Mesodermal cell (in vitro differentiated cells): ENCODE results near the gene DOCK4.

Source experiments
- H3K27ac ChIP-seq: 2 replicates; pipeline ENCODE4 v1.7.0; 2013; ENCODE audit warnings: mild to moderate bottlenecking, low read depth, low read length, moderate library complexity; ENCODE audit not compliant: severe bottlenecking
- H3K36me3 ChIP-seq: 2 replicates; pipeline ENCODE4 v1.7.1; 2013; ENCODE audit warnings: mild to moderate bottlenecking, low read length, moderate library complexity; ENCODE audit not compliant: control insufficient read depth, insufficient read depth
- H3K4me1 ChIP-seq: one replicate; pipeline ENCODE4 v1.7.1; 2013; ENCODE audit warnings: mild to moderate bottlenecking, low read length; ENCODE audit not compliant: insufficient read depth, control insufficient read depth, poor library complexity, severe bottlenecking
- H3K4me3 ChIP-seq: 2 replicates; pipeline ENCODE4 v1.7.0; 2013; ENCODE audit warnings: low read length, control low read depth, mild to moderate bottlenecking; ENCODE audit not compliant: insufficient read depth, poor library complexity, severe bottlenecking; ENCODE audit errors: extremely low read depth
- H3K9me3 ChIP-seq: 2 replicates; pipeline ENCODE4 v1.7.1; 2013; ENCODE audit warnings: mild to moderate bottlenecking, low read length, moderate library complexity; ENCODE audit not compliant: control insufficient read depth
- WGBS, 2 experiments: methylation state at CpG; one replicate each; pipeline ENCODE4 v1.1.5; 2013; ENCODE audit warnings: missing lambda C conversion rate in 2 of 2; ENCODE audit not compliant: insufficient coverage in 2 of 2; 5-methylcytosine and 5-hydroxymethylcytosine counted together

The DOCK4 gene

GRCh38 chr7:112147793-112148361, 58.3 kb downstream of the DOCK4 start:
- H3K4me1 ChIP-seq: peaks cover 17% of the 10 kb centered on the region
- WGBS, 2 experiments: 94 to 100% methylated on average over 1 to 2 of the region's 2 CpGs
- H3K27ac ChIP-seq: peak overlapping the region; percentile 33
- no peaks in the 10 kb centered on the region for H3K9me3 ChIP-seq
- H3K36me3 ChIP-seq: no peaks in the 10 kb centered on the region
- no peak overlapping the region for H3K4me3 ChIP-seq

- H3K36me3 ChIP-seq: no peaks in the 10 kb centered on the region
- H3K9me3 ChIP-seq: no peaks in the 10 kb centered on the region
- WGBS, 2 experiments: 100% methylated on average over 3 of the region's 5 CpGs; no CpG with 5 or more reads in 1 of the 2 experiments
- peaks cover 8% of the 10 kb centered on the region for H3K4me1 ChIP-seq
- H3K4me3 ChIP-seq: no peak overlapping the region
- H3K27ac ChIP-seq: no peak overlapping the region
Observed at GRCh38 chr7:112145206-112145605, 61.0 kb downstream of the DOCK4 start.

GRCh38 chr7:112144284-112145059, 61.7 kb downstream of the DOCK4 start:
- Histone ChIP-seq H3K4me1 (peaks cover 8% of the 10 kb centered on the region), H3K9me3 (no peaks in the 10 kb centered on the region)
- 88 to 100% methylated on average over 1 to 5 of the region's 5 CpGs for WGBS, 2 experiments

DNA sequence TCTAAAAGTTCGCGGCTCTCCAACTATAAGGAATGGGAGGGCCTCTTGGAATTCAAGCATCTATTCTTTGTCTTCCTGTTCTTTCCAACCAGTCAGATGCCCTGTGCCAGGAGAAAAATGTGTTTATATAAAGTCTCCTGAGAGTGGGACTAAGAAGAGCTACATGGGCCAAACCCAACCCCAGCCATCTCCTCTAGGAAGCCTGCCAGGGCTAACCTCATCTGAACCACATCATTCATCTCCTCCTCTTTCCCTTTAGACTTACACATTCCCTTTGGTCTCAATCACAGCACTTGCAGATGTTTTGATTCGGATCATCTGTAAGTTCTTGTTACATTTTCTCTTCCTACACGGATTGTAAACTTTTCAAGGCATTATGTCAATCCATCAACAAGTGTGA, 62.6 kb downstream of the DOCK4 start:
- H3K4me1 ChIP-seq: peaks cover 8% of the 10 kb centered on the region
- 100% methylated on average over 1 of the region's 4 CpGs; no CpG with 5 or more reads in 1 of the 2 experiments for WGBS, 2 experiments
- no peaks in the 10 kb centered on the region for H3K36me3 ChIP-seq
- no peak overlapping the region for H3K27ac ChIP-seq
- H3K4me3 ChIP-seq: no peak overlapping the region
- no peaks in the 10 kb centered on the region for H3K9me3 ChIP-seq

More at GRCh38 chr7:112144284-112145059, 61.7 kb downstream of the DOCK4 start:
- H3K27ac ChIP-seq: no peak overlapping the region
- no peak overlapping the region for H3K4me3 ChIP-seq
- no peaks in the 10 kb centered on the region for H3K36me3 ChIP-seq

- 95% methylated on average over 2 of the region's 3 CpGs; no CpG with 5 or more reads in 1 of the 2 experiments for WGBS, 2 experiments
- no peak overlapping the region for H3K27ac ChIP-seq
Observed at GRCh38 chr7:112143136-112143535, 63.1 kb downstream of the DOCK4 start.

DNA sequence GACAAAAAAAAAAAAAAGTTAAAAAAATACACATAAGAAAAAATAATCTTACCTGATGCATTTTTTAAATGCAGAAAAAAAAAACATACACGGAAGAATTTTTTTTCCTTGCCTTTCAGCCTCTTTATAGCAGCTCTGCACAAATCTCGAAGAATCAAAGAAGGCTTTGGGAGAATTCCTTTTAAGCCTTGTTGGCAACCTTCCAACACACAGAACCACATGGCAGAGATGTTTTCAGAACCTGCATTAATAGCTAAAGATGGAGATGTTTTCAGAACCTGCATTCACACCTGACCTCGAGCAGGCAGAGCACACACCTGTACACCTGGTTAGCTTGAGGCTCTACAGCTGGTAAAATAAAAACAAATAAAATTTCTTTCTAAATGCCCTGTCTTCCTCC, 65.6 kb downstream of the DOCK4 start:
- H3K9me3 ChIP-seq: no peaks in the 10 kb centered on the region
- no peaks in the 10 kb centered on the region for H3K36me3 ChIP-seq
- H3K4me3 ChIP-seq: no peak overlapping the region
- no peak overlapping the region for H3K27ac ChIP-seq
- peaks cover 8% of the 10 kb centered on the region for H3K4me1 ChIP-seq
- WGBS, 2 experiments: 90 to 100% methylated on average over 2 to 3 of the region's 3 CpGs

More at GRCh38 chr7:112143136-112143535, 63.1 kb downstream of the DOCK4 start:
- Histone ChIP-seq H3K4me3 (no peak overlapping the region), H3K36me3 (no peaks in the 10 kb centered on the region), H3K4me1 (peaks cover 8% of the 10 kb centered on the region), H3K9me3 (no peaks in the 10 kb centered on the region)

DNA sequence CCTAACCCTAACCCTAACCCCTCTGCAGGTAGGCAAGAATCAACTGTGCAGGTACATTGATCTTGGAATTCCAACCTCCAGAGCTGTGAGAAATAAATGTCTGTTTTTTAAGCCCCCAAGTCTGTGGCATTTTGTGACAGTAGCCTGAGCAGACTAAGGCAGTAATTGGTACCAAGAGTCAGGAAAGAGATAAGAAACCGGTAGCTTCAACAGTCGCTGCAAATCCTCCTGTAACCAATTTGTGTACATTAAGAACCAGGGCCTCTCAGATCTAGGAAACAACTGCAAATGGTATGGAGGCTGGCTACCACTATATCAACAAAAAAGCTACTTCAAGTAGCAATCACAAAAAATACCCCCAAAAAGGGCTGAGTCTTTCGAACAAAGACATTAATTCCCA, 67.3 kb downstream of the DOCK4 start:
- H3K9me3 ChIP-seq: no peaks in the 10 kb centered on the region
- peaks cover 8% of the 10 kb centered on the region for H3K4me1 ChIP-seq
- no peaks in the 10 kb centered on the region for H3K36me3 ChIP-seq
- no peak overlapping the region for H3K4me3 ChIP-seq
- H3K27ac ChIP-seq: peak overlapping the region; percentile 16
- 62% methylated on average over 2 of the region's 3 CpGs; no CpG with 5 or more reads in 1 of the 2 experiments for WGBS, 2 experiments

GRCh38 chr7:112138325-112138852, 67.8 kb downstream of the DOCK4 start:
- no peaks in the 10 kb centered on the region for H3K9me3 ChIP-seq
- peaks cover 8% of the 10 kb centered on the region for H3K4me1 ChIP-seq
- H3K27ac ChIP-seq: no peak overlapping the region
- 67% methylated on average over 1 of the region's 3 CpGs; no CpG with 5 or more reads in 1 of the 2 experiments for WGBS, 2 experiments
- no peak overlapping the region for H3K4me3 ChIP-seq
- H3K36me3 ChIP-seq: no peaks in the 10 kb centered on the region

DNA sequence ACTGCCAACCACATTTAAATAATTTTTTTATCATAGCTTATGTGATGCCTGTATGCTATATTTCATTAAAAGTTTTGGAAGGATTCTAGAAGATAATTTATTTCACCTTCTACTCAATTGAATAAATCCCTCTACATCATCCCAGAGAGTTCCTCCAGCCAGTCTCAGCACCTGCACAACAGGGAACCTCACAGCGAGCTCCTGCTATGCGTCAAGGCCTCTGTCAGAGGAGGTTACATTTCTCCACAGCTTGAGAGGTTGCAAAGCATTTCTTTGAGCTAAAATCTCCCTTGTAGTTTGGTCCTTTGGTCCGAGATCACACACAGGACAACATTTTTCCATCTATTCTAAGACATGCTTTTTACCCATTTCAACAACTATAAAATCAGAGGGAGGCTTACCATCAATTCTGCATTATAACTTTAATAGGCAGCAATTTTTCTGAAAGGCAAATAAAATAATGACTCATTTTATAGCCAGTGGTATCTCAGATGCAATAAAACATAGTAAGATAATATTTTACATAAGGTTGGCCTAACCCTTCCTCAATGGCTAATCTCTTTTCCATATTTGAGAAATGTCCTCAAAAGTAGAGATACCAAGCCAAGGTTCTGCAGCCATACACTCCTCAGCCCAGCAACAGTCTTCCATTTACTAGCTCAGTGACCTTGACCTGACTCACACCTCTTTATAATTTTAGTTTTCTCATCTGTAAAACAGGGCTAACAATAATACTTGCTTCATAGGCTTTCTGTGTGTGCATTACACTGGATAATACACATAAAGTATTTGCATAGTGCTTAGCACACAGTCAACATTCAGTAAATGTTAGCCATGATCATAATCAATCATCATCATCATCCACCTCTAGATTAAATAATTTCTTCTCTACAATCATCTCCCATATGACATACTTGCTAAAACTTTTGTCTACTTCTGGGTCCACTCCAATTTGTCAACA, 68.8 kb downstream of the DOCK4 start:
- WGBS, 2 experiments: 40 to 52% methylated on average over 2 to 3 of the region's 3 CpGs
- Histone ChIP-seq H3K36me3 (no peaks in the 10 kb centered on the region), H3K27ac (no peak overlapping the region), H3K9me3 (no peaks in the 10 kb centered on the region), H3K4me1 (peaks cover 13% of the 10 kb centered on the region), H3K4me3 (no peak overlapping the region)

- H3K4me1 ChIP-seq: peaks cover 23% of the 10 kb centered on the region
- no peaks in the 10 kb centered on the region for H3K9me3 ChIP-seq
- H3K4me3 ChIP-seq: no peak overlapping the region
- no peak overlapping the region for H3K27ac ChIP-seq
- WGBS, 2 experiments: 86 to 100% methylated on average over 3 of the region's 4 CpGs
- H3K36me3 ChIP-seq: no peaks in the 10 kb centered on the region
Observed at GRCh38 chr7:112136271-112137008, 69.8 kb downstream of the DOCK4 start.
